ENCODE measurements around the gene VSIG2.

GRCh38 chr11:124766156-124766555 is 14.1 kb upstream of the VSIG2 start:
- no peak for TF ChIP-seq LEF1 (IDR thresholded peaks at IDR 0.05; ENCODE audit: borderline replicate concordance)
- no peak for TF ChIP-seq NFRKB (IDR thresholded peaks at IDR 0.05)
- no peak for TF ChIP-seq CTBP1 (IDR thresholded peaks at IDR 0.05; ENCODE audit: borderline replicate concordance)
- TF ChIP-seq FOXA1 (IDR thresholded peaks at IDR 0.05): no peak
- TF ChIP-seq HDGF (IDR thresholded peaks at IDR 0.05; ENCODE audit: borderline replicate concordance): no peak
- no peak for TF ChIP-seq BHLHE40 (IDR thresholded peaks at IDR 0.05; ENCODE audit: borderline replicate concordance)
- no peak for TF ChIP-seq ZNF384 (IDR thresholded peaks at IDR 0.05)
- no peak for TF ChIP-seq SP1 (IDR thresholded peaks at IDR 0.05)
